Common myeloid progenitor, CD34-positive (primary cell): Measurements from ENCODE around the gene ADAM29.
"Not testable (repeated sequence)": the region's sequence is repeated elsewhere in the genome, so short reads cannot be mapped to it uniquely, and the experiment has no call there.

ENCODE experiments used
- CTCF ChIA-PET: fragments of 350-600 bp; sonication (Branson Sonifier 250); formaldehyde crosslinking; loops from one replicate; lab custom pipeline; 2021; ENCODE audit warnings: antibody characterized with exemption; lab: Charles Lee
- POLR2A ChIA-PET: fragments of 350-600 bp; sonication (Branson Sonifier 250); formaldehyde crosslinking; loops from one replicate; lab custom pipeline; 2021; ENCODE audit warnings: antibody characterized with exemption; lab: Charles Lee
- DNase-seq, 3 donors: peaks; one replicate each; pipeline versions ENCODE4 v3.0.0 to v3.0.0-alpha.2; 2013
- H3K27ac ChIP-seq, 2 experiments: 1 replicate in 1 of 2; 2 replicates in 1 of 2; pipeline ENCODE4 v1.7.0; 2013; ENCODE audit warnings: inconsistent platforms in 2 of 2, low read length in 2 of 2, mild to moderate bottlenecking in 2 of 2, low read depth in 1 of 2, moderate library complexity in 1 of 2; ENCODE audit not compliant: severe bottlenecking in 2 of 2, insufficient read depth in 1 of 2, poor library complexity in 1 of 2
- H3K27me3 ChIP-seq, 5 experiments: replicated peaks in 2 of 5; 1 replicate in 3 of 5; 2 replicates in 2 of 5; pipeline versions ENCODE4 v1.6.1 to v1.7.0; 2013; ENCODE audit warnings: low read length in 4 of 5, mild to moderate bottlenecking in 2 of 5, moderate library complexity in 2 of 5, inconsistent platforms in 1 of 5; ENCODE audit not compliant: insufficient read depth in 5 of 5, control insufficient read depth in 4 of 5
- H3K36me3 ChIP-seq, 4 experiments: 1 replicate in 2 of 4; 2 replicates in 2 of 4; pipeline versions ENCODE4 v1.6.1 to v1.7.0; 2013; ENCODE audit warnings: low read length in 3 of 4, control low read depth in 1 of 4, mild to moderate bottlenecking in 1 of 4; ENCODE audit not compliant: control insufficient read depth in 4 of 4, insufficient read depth in 4 of 4
- H3K4me1 ChIP-seq, 4 experiments: 1 replicate in 3 of 4; 2 replicates in 1 of 4; pipeline versions ENCODE4 v1.6.1 to v1.7.1; 2013; ENCODE audit warnings: low read length in 3 of 4, mild to moderate bottlenecking in 3 of 4, control low read depth in 1 of 4, inconsistent platforms in 1 of 4, moderate library complexity in 1 of 4; ENCODE audit not compliant: control insufficient read depth in 4 of 4, insufficient read depth in 4 of 4; ENCODE audit errors: control extremely low read depth in 1 of 4
- H3K4me3 ChIP-seq, 7 experiments: 1 replicate in 4 of 7; 2 replicates in 3 of 7; pipeline versions ENCODE4 v1.5.1 to v1.7.0; 2013; ENCODE audit warnings: mild to moderate bottlenecking in 7 of 7, low read length in 6 of 7, moderate library complexity in 6 of 7, inconsistent platforms in 2 of 7, low read depth in 2 of 7, control low read depth in 1 of 7; ENCODE audit not compliant: insufficient read depth in 4 of 7, control insufficient read depth in 1 of 7; ENCODE audit errors: extremely low read depth in 1 of 7
- H3K9me3 ChIP-seq, 5 experiments: 1 replicate in 4 of 5; 2 replicates in 1 of 5; pipeline versions ENCODE4 v1.6.1 to v1.7.1; 2013; ENCODE audit warnings: low read length in 4 of 5, mild to moderate bottlenecking in 2 of 5, inconsistent platforms in 1 of 5, low read depth in 1 of 5, moderate library complexity in 1 of 5; ENCODE audit not compliant: control insufficient read depth in 4 of 5, insufficient read depth in 2 of 5; ENCODE audit errors: control extremely low read depth in 1 of 5
- WGBS: methylation state at CpG from one replicate; pipeline ENCODE4 v1.1.5; 2013; ENCODE audit not compliant: insufficient coverage; 5-methylcytosine and 5-hydroxymethylcytosine counted together

Gene ADAM29

DNA sequence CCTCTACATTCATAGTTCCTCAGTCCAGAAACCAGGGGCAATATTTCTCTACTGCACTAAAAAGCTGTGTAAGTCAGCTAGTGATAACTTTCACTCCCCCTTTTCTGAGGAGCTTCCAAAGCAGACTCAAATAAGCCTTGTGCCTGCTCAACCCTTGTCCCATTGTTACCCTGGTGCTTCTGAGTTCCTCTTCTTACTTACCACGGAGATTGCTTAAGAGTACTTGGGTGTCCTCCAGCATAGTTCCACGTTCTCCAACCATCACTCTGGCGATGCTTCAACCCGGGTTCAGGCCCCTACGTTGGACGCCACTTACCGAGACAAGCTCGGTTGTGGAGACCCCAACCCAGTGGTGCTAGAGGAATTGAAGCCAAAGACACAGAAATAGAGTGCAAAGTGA is 71.6 kb downstream of the ADAM29 start:
- no peak for DNase-seq
- POLR2A ChIA-PET, result no interaction called here
- no peaks in the 10 kb centered on the region for H3K4me1 ChIP-seq
- H3K4me3 ChIP-seq, result no peak overlapping the region
- H3K27me3 ChIP-seq, result no peaks in the 10 kb centered on the region
- CTCF ChIA-PET, result interaction anchor here (0.7 kb wide), 1 partner anchor 15 kb away, joined by 3 read pairs; no protein-coding TSS in a partner anchor
- no peaks in the 10 kb centered on the region for H3K36me3 ChIP-seq
- WGBS, result 92% methylated on average over 8 of the region's 8 CpGs
- no peak overlapping the region for H3K27ac ChIP-seq
- H3K9me3 ChIP-seq, result peaks cover 0 to 3% (median 0%) of the 10 kb centered on the region in 5 experiments

- WGBS, result no CpG with 5 or more reads among the region's 1 CpG
These were observed 75.8 kb downstream of the ADAM29 start for GRCh38 chr4:174993916-174994315.

GRCh38 chr4:174996079-174996478 is 77.9 kb downstream of the ADAM29 start:
- WGBS, result no CpG with 5 or more reads among the region's 1 CpG
- H3K27me3 ChIP-seq, result no peaks in the 10 kb centered on the region
- DNase-seq, result no peak
- H3K4me3 ChIP-seq, result no peak overlapping the region
- no peaks in the 10 kb centered on the region for H3K36me3 ChIP-seq
- no peaks in the 10 kb centered on the region for H3K4me1 ChIP-seq
- CTCF ChIA-PET, result no interaction called here
- no peak overlapping the region for H3K27ac ChIP-seq
- POLR2A ChIA-PET, result no interaction called here
- H3K9me3 ChIP-seq, result no peaks in the 10 kb centered on the region

More at GRCh38 chr4:174993916-174994315, 75.8 kb downstream of the ADAM29 start:
- no peaks in the 10 kb centered on the region for H3K36me3 ChIP-seq
- H3K27ac ChIP-seq, result no peak overlapping the region
- no peaks in the 10 kb centered on the region for H3K4me1 ChIP-seq
- no peaks in the 10 kb centered on the region for H3K27me3 ChIP-seq
- no peak overlapping the region for H3K4me3 ChIP-seq
- ChIA-PET CTCF (no interaction called here), POLR2A (no interaction called here)
- DNase-seq, result no peak
- H3K9me3 ChIP-seq, result no peaks in the 10 kb centered on the region

GRCh38 chr4:174999407-174999806 is 81.2 kb downstream of the ADAM29 start:
- Histone ChIP-seq H3K36me3 (no peaks in the 10 kb centered on the region), H3K4me3 (no peak overlapping the region), H3K9me3 (no peaks in the 10 kb centered on the region), H3K27ac (no peak overlapping the region), H3K4me1 (no peaks in the 10 kb centered on the region), H3K27me3 (no peaks in the 10 kb centered on the region)
- ChIA-PET CTCF (no interaction called here), POLR2A (no interaction called here)
- DNase-seq, result no peak
- WGBS, result 78% methylated on average over 3 of the region's 4 CpGs

GRCh38 chr4:175017751-175018150 is 99.6 kb downstream of the ADAM29 start:
- no peaks in the 10 kb centered on the region for H3K27me3 ChIP-seq
- no peak overlapping the region for H3K4me3 ChIP-seq
- H3K9me3 ChIP-seq, result no peaks in the 10 kb centered on the region
- CTCF ChIA-PET, result no interaction called here
- H3K36me3 ChIP-seq, result no peaks in the 10 kb centered on the region
- no peak for DNase-seq
- POLR2A ChIA-PET, result no interaction called here
- no peaks in the 10 kb centered on the region for H3K4me1 ChIP-seq
- H3K27ac ChIP-seq, result no peak overlapping the region
- 95% methylated on average over 3 of the region's 3 CpGs for WGBS

- POLR2A ChIA-PET, H3K27ac ChIP-seq, CTCF ChIA-PET, H3K27me3 ChIP-seq, H3K4me3 ChIP-seq, DNase-seq, H3K4me1 ChIP-seq, H3K9me3 ChIP-seq, H3K36me3 ChIP-seq: not testable (repeated sequence)
- WGBS, result 88% methylated on average over 12 of the region's 20 CpGs
These were observed 101.3 kb downstream of the ADAM29 start for GRCh38 chr4:175019447-175019846.
